SK-N-SH treated with all-trans-retinoic acid at 6 μM for 48 hours (cell line): ENCODE data around the gene ADGRF1.
A peak's percentile ranks its signal among the peaks of the same experiment; 100 is the strongest.

Source experiments
- ATAC-seq: fragments of 200-7000 bp; cut with Tn5 transposase; 3 replicates; pipeline ENCODE4 v1.9.1; 2020; ENCODE audit warnings: mild to moderate bottlenecking, moderate library complexity
- ARNTL ChIP-seq: fragments of 450-650 bp; formaldehyde crosslinking; IDR thresholded peaks from 2 replicates; pipeline ENCODE4 v1.5.0; 2020; ENCODE audit warnings: low read depth, mild to moderate bottlenecking, moderate library complexity, borderline replicate concordance
- BACH2 ChIP-seq: fragments of 250-450 bp; sonication (Bioruptor Pico); IDR thresholded peaks from 2 replicates; pipeline ENCODE4 v1.9.0; 2021; ENCODE audit warnings: mild to moderate bottlenecking, borderline replicate concordance
- CSDC2 ChIP-seq: fragments of 250-450 bp; sonication (Bioruptor Pico); IDR thresholded peaks from 2 replicates; pipeline ENCODE4 v1.5.0; 2020; ENCODE audit warnings: mild to moderate bottlenecking, moderate library complexity
- CSRNP3 ChIP-seq: fragments of 250-450 bp; sonication (Bioruptor Pico); IDR thresholded peaks from 2 replicates; pipeline ENCODE4 v1.5.1; 2021; ENCODE audit warnings: mild to moderate bottlenecking, moderate library complexity
- ESRRG ChIP-seq: fragments of 250-450 bp; sonication (Bioruptor Pico); IDR thresholded peaks from 2 replicates; pipeline ENCODE4 v1.6.1; 2021; ENCODE audit warnings: mild to moderate bottlenecking
- GLIS3 ChIP-seq: fragments of 250-450 bp; sonication (Bioruptor Pico); IDR thresholded peaks from 2 replicates; pipeline ENCODE4 v1.5.0; 2020; ENCODE audit warnings: mild to moderate bottlenecking, moderate library complexity
- PATZ1 ChIP-seq: fragments of 250-450 bp; sonication (Bioruptor Pico); IDR thresholded peaks from 2 replicates; pipeline ENCODE4 v1.8.0; 2020; ENCODE audit warnings: mild to moderate bottlenecking, moderate library complexity, borderline replicate concordance
- PPARA ChIP-seq: fragments of 250-450 bp; sonication (Bioruptor Pico); IDR thresholded peaks from 2 replicates; pipeline ENCODE4 v1.5.0; 2020; ENCODE audit warnings: mild to moderate bottlenecking, borderline replicate concordance
- RARB ChIP-seq: fragments of 250-450 bp; sonication (Bioruptor Pico); IDR thresholded peaks from 2 replicates; pipeline ENCODE4 v1.8.0; 2021; ENCODE audit warnings: mild to moderate bottlenecking, moderate library complexity
- SNAI2 ChIP-seq: fragments of 250-450 bp; sonication (Bioruptor Pico); IDR thresholded peaks from 2 replicates; pipeline ENCODE4 v1.5.0; 2020; ENCODE audit warnings: mild to moderate bottlenecking, moderate library complexity
- TCF4 ChIP-seq: fragments of 250-450 bp; sonication (Bioruptor Pico); IDR thresholded peaks from 2 replicates; pipeline ENCODE4 v1.8.0; 2021; ENCODE audit warnings: mild to moderate bottlenecking, moderate library complexity, borderline replicate concordance
- TOX ChIP-seq: fragments of 250-450 bp; sonication (Bioruptor Pico); IDR thresholded peaks from 2 replicates; pipeline ENCODE4 v1.8.0; 2021; ENCODE audit warnings: mild to moderate bottlenecking, moderate library complexity, borderline replicate concordance
- ZC3H10 ChIP-seq: fragments of 250-450 bp; sonication (Bioruptor Pico); IDR thresholded peaks from 2 replicates; pipeline ENCODE4 v1.5.1; 2021; ENCODE audit warnings: mild to moderate bottlenecking, moderate library complexity
- ZFP30 ChIP-seq: fragments of 450-650 bp; formaldehyde crosslinking; IDR thresholded peaks from 2 replicates; pipeline ENCODE4 v1.5.0; 2022; ENCODE audit warnings: mild to moderate bottlenecking, moderate library complexity
- ZNF70 ChIP-seq: fragments of 450-650 bp; formaldehyde crosslinking; IDR thresholded peaks from 2 replicates; pipeline ENCODE4 v1.5.0; 2020; ENCODE audit warnings: mild to moderate bottlenecking, moderate library complexity
- ZNF8 ChIP-seq: fragments of 450-650 bp; formaldehyde crosslinking; IDR thresholded peaks from 2 replicates; pipeline ENCODE4 v1.5.0; 2020; ENCODE audit warnings: mild to moderate bottlenecking, moderate library complexity
- TF ChIP-seq, protein P1 (sequence below): fragments of 250-450 bp; sonication (Bioruptor Pico); IDR thresholded peaks from 2 replicates; pipeline ENCODE4 v1.5.1; 2020; ENCODE audit warnings: low read depth, mild to moderate bottlenecking, moderate library complexity
- TF ChIP-seq, protein P2 (sequence below): fragments of 250-450 bp; sonication (Bioruptor Pico); IDR thresholded peaks from 2 replicates; pipeline ENCODE4 v1.8.0; 2021; ENCODE audit warnings: low read depth, mild to moderate bottlenecking, moderate library complexity, borderline replicate concordance

ADGRF1 gene

GRCh38 chr6:47043286-47043685 lies 1.2 kb upstream of the ADGRF1 start:
- no peak for ATAC-seq
- TF ChIP-seq ZNF8 (CRISPR knock-in tag) (no peak), SNAI2 (CRISPR knock-in tag) (no peak), ARNTL (CRISPR knock-in tag) (no peak), TCF4 (CRISPR knock-in tag) (no peak), ESRRG (CRISPR knock-in tag) (no peak), ZC3H10 (CRISPR knock-in tag) (no peak), ZFP30 (CRISPR knock-in tag) (no peak), BACH2 (CRISPR knock-in tag) (no peak), CSRNP3 (CRISPR knock-in tag) (no peak), GLIS3 (no peak), ZNF70 (CRISPR knock-in tag) (no peak), RARB (CRISPR knock-in tag) (no peak), PATZ1 (CRISPR knock-in tag) (no peak), TOX (no peak), CSDC2 (no peak)
- TF ChIP-seq, protein P1, sequence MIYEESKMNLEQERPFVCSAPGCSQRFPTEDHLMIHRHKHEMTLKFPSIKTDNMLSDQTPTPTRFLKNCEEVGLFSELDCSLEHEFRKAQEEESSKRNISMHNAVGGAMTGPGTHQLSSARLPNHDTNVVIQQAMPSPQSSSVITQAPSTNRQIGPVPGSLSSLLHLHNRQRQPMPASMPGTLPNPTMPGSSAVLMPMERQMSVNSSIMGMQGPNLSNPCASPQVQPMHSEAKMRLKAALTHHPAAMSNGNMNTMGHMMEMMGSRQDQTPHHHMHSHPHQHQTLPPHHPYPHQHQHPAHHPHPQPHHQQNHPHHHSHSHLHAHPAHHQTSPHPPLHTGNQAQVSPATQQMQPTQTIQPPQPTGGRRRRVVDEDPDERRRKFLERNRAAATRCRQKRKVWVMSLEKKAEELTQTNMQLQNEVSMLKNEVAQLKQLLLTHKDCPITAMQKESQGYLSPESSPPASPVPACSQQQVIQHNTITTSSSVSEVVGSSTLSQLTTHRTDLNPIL (CRISPR knock-in tag) = no peak
- TF ChIP-seq, protein P2, sequence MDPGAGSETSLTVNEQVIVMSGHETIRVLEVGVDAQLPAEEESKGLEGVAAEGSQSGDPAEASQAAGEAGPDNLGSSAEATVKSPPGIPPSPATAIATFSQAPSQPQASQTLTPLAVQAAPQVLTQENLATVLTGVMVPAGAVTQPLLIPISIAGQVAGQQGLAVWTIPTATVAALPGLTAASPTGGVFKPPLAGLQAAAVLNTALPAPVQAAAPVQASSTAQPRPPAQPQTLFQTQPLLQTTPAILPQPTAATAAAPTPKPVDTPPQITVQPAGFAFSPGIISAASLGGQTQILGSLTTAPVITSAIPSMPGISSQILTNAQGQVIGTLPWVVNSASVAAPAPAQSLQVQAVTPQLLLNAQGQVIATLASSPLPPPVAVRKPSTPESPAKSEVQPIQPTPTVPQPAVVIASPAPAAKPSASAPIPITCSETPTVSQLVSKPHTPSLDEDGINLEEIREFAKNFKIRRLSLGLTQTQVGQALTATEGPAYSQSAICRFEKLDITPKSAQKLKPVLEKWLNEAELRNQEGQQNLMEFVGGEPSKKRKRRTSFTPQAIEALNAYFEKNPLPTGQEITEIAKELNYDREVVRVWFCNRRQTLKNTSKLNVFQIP (CRISPR knock-in tag) = no peak
- TF ChIP-seq, all 23 proteins: peak for 0

GRCh38 chr6:47041741-47042140 lies 391 bp downstream of the ADGRF1 start:
- TF ChIP-seq, protein P1 (CRISPR knock-in tag) = no peak
- no peak for TF ChIP-seq ARNTL (CRISPR knock-in tag)
- no peak for TF ChIP-seq ZC3H10 (CRISPR knock-in tag)
- TF ChIP-seq CSDC2 = no peak

GRCh38 chr6:47034926-47035325 lies 7.2 kb downstream of the ADGRF1 start:
- peak; percentile 64 for ATAC-seq
- TF ChIP-seq PATZ1 (CRISPR knock-in tag) (no peak), ZNF8 (CRISPR knock-in tag) (no peak), PPARA (CRISPR knock-in tag) (no peak), CSDC2 (no peak)

More at GRCh38 chr6:47041741-47042140, 391 bp downstream of the ADGRF1 start:
- ATAC-seq = no peak

DNA sequence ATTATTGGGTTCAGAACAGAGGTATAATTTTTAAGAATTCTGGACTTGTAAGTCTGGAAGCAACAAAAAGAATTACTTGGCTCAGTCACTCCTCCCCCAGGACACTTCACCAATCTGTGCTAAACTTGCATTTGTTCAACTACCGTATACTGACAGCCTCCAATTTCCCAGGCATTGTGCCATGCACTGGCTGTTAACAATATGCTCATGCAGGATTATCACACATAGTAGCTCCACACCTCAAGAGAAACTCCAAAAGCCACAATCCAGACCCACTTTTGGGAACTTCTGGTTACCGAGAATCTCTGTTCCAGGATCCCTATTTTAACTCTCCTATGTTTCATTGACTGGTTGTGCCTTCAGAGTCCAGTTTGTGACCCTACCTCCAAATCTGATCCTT lies 7.7 kb downstream of the ADGRF1 start:
- no peak for ATAC-seq
- no peak for TF ChIP-seq PPARA (CRISPR knock-in tag)
- TF ChIP-seq TOX = no peak
- TF ChIP-seq ZC3H10 (CRISPR knock-in tag) = no peak
